HepG2 (cell line): Measurements from ENCODE around the gene HEXD. TPM values are rescaled to one million over a fixed set of nuclear protein-coding genes. Genes with fewer than 3 reads are reported as not detected.

Experiments used
- ARID2 ChIP-seq: sonication (generic); formaldehyde crosslinking; IDR thresholded peaks from 2 replicates; pipeline ENCODE4 v1.8.1; 2022; ENCODE audit warnings: mild to moderate bottlenecking, missing genetic modification reagents, borderline replicate concordance
- ATF7-NPFF ChIP-seq: sonication (generic); formaldehyde crosslinking; IDR thresholded peaks from 2 replicates; pipeline ENCODE4 v1.8.1; 2023; ENCODE audit warnings: mild to moderate bottlenecking, low read depth, missing genetic modification reagents, moderate library complexity
- ATM ChIP-seq: fragments of 450-650 bp; IDR thresholded peaks from 2 replicates; pipeline ENCODE4 v1.7.1; 2017; ENCODE audit warnings: mild to moderate bottlenecking, borderline replicate concordance
- BCL3 ChIP-seq: sonication (generic); formaldehyde crosslinking; IDR thresholded peaks from 2 replicates; pipeline ENCODE4 v1.5.1; 2020; ENCODE audit warnings: mild to moderate bottlenecking, missing genetic modification reagents, moderate library complexity
- CREM ChIP-seq, 2 experiments: sonication (generic) in 1 of 2; formaldehyde crosslinking in 1 of 2; IDR thresholded peaks; 2 replicates each; pipeline versions ENCODE4 v1.4.0 to v1.6.1; 2016 to 2020; ENCODE audit warnings: antibody characterized with exemption in 1 of 2, mild to moderate bottlenecking in 1 of 2, missing genetic modification reagents in 1 of 2
- CSRNP1 ChIP-seq: sonication (generic); formaldehyde crosslinking; IDR thresholded peaks from 2 replicates; pipeline ENCODE4 v1.8.1; 2023; ENCODE audit warnings: mild to moderate bottlenecking, missing genetic modification reagents
- ETV5 ChIP-seq: IDR thresholded peaks from 2 replicates; pipeline ENCODE4 v1.6.1; 2018; ENCODE audit warnings: missing biosample characterization, missing genetic modification reagents, inconsistent platforms, borderline replicate concordance
- FOXJ3 ChIP-seq: sonication (generic); formaldehyde crosslinking; IDR thresholded peaks from 2 replicates; pipeline ENCODE4 v1.4.0; 2020; ENCODE audit warnings: missing genetic modification reagents, mild to moderate bottlenecking, borderline replicate concordance
- FOXM1 ChIP-seq: sonication (generic); formaldehyde crosslinking; IDR thresholded peaks from 2 replicates; pipeline ENCODE4 v1.5.0; 2020; ENCODE audit warnings: missing genetic modification reagents
- HMG20A ChIP-seq: IDR thresholded peaks from 2 replicates; pipeline ENCODE4 v1.6.1; 2016; ENCODE audit warnings: borderline replicate concordance
- HMGA1 ChIP-seq: sonication (generic); formaldehyde crosslinking; conservative IDR thresholded peaks from 2 replicates; pipeline ENCODE4 v1.4.0; 2020; ENCODE audit warnings: missing genetic modification reagents
- KMT2A ChIP-seq: sonication (generic); formaldehyde crosslinking; IDR thresholded peaks from 2 replicates; pipeline ENCODE4 v1.4.0; 2020; ENCODE audit warnings: missing genetic modification reagents
- MLLT10 ChIP-seq: sonication (generic); formaldehyde crosslinking; IDR thresholded peaks from 2 replicates; pipeline ENCODE4 v1.4.0; 2020; ENCODE audit warnings: missing genetic modification reagents
- RARG ChIP-seq: sonication (generic); formaldehyde crosslinking; IDR thresholded peaks from 2 replicates; pipeline ENCODE4 v1.4.0; 2020; ENCODE audit warnings: low read depth, mild to moderate bottlenecking, missing genetic modification reagents
- RBM39 ChIP-seq: fragments of 200-400 bp; formaldehyde crosslinking; IDR thresholded peaks from one replicate; pipeline ENCODE4 v1.6.1; 2018; ENCODE audit warnings: antibody characterized with exemption, mild to moderate bottlenecking, low read depth, low read length; ENCODE audit not compliant: poor library complexity, severe bottlenecking
- REPIN1 ChIP-seq: sonication (generic); formaldehyde crosslinking; IDR thresholded peaks from 2 replicates; pipeline ENCODE4 v1.8.0; 2022; ENCODE audit warnings: missing genetic modification reagents, low read depth, mild to moderate bottlenecking, borderline replicate concordance
- SIN3A ChIP-seq: IDR thresholded peaks from 2 replicates; pipeline ENCODE4 v1.6.1; 2011; ENCODE audit warnings: low read depth, mild to moderate bottlenecking, control low read depth, low read length, borderline replicate concordance
- SNRNP70 ChIP-seq: fragments of 200-400 bp; formaldehyde crosslinking; IDR thresholded peaks from 2 replicates; pipeline ENCODE4 v1.6.1; 2017; ENCODE audit warnings: mild to moderate bottlenecking, low read depth, low read length, moderate library complexity
- SP1 ChIP-seq, 2 experiments: fragments of 450-650 bp in 1 of 2; sonication (generic) in 1 of 2; formaldehyde crosslinking in 1 of 2; IDR thresholded peaks; 2 replicates each; pipeline versions ENCODE4 v1.4.0 to v1.6.1; 2016 to 2020; ENCODE audit warnings: missing genetic modification reagents in 1 of 2
- SP2 ChIP-seq: sonication (generic); formaldehyde crosslinking; IDR thresholded peaks from 2 replicates; pipeline ENCODE4 v1.5.1; 2020; ENCODE audit warnings: mild to moderate bottlenecking, missing genetic modification reagents
- TARDBP ChIP-seq: sonication (generic); formaldehyde crosslinking; IDR thresholded peaks from 2 replicates; pipeline ENCODE4 v1.8.0; 2022; ENCODE audit warnings: mild to moderate bottlenecking, missing genetic modification reagents
- THAP8 ChIP-seq: sonication (generic); formaldehyde crosslinking; IDR thresholded peaks from 2 replicates; pipeline ENCODE4 v1.5.1; 2020; ENCODE audit warnings: missing genetic modification reagents, mild to moderate bottlenecking, borderline replicate concordance
- ZFP37 ChIP-seq: sonication (generic); formaldehyde crosslinking; IDR thresholded peaks from 2 replicates; pipeline ENCODE4 v1.4.0; 2020; ENCODE audit warnings: missing genetic modification reagents, borderline replicate concordance
- ZNF143 ChIP-seq: sonication (generic); formaldehyde crosslinking; IDR thresholded peaks from 2 replicates; pipeline ENCODE4 v1.4.0; 2020; ENCODE audit warnings: missing genetic modification reagents
- ZNF543 ChIP-seq: sonication (generic); formaldehyde crosslinking; IDR thresholded peaks from 2 replicates; pipeline ENCODE4 v1.4.0; 2020; ENCODE audit warnings: mild to moderate bottlenecking, missing genetic modification reagents
- ZNF598 ChIP-seq: sonication (generic); formaldehyde crosslinking; IDR thresholded peaks from 2 replicates; pipeline ENCODE4 v1.5.1; 2020; ENCODE audit warnings: mild to moderate bottlenecking, missing genetic modification reagents, borderline replicate concordance
- ZNF775 ChIP-seq: sonication (generic); formaldehyde crosslinking; IDR thresholded peaks from 2 replicates; pipeline ENCODE4 v1.4.0; 2020; ENCODE audit warnings: missing genetic modification reagents, mild to moderate bottlenecking, moderate library complexity, borderline replicate concordance
- polyA plus RNA-seq, 8 experiments: library from polyadenylated mRNA; depleted of rRNA in 3 of 8; stranded (reverse) in 7 of 8; unstranded in 1 of 8; fragments of >200 nt; fragmentation: Illumina TruSeq in 4 of 8; extraction: Trizol in 4 of 8; gene quantifications; 2 replicates each; pipeline versions ENCODE4 v1.2.1 to v1.2.3, GENCODE V29; 2011 to 2016; ENCODE audit warnings: low read depth in 4 of 8, missing spikeins in 1 of 8, mixed read lengths in 1 of 8; ENCODE audit not compliant: insufficient read depth in 1 of 8
- total RNA-seq, 5 experiments: library from RNA; depleted of rRNA; stranded (reverse); fragments of >200 nt; fragmentation: Illumina TruSeq; extraction: Trizol; gene quantifications; 2 replicates each; pipeline ENCODE4 v1.2.3, GENCODE V29; 2016; ENCODE audit warnings: low read depth in 1 of 5

HEXD gene
- total and polyA plus RNA-seq, 2 of the 13 experiments (the other 11 are each of a cell fraction or from before 2014, with no cell fraction given) = 22.3 to 41.8 TPM

- no peak for TF ChIP-seq CSRNP1 (CRISPR knock-in tag)
- no peak for TF ChIP-seq THAP8 (CRISPR knock-in tag)
- TF ChIP-seq ARID2 (CRISPR knock-in tag) = no peak
- TF ChIP-seq CREM (IDR thresholded peaks at IDR 0.05) = no peak
- no peak for TF ChIP-seq CREM (CRISPR knock-in tag; IDR thresholded peaks at IDR 0.05)
- 0 out of 2 replicates have a peak, but pooled peaks have one; percentile 9 for TF ChIP-seq ZNF543 (CRISPR knock-in tag)
- no peak for TF ChIP-seq ETV5 (CRISPR knock-in tag)
- TF ChIP-seq SP2 (CRISPR knock-in tag) = peak; percentile 37; the same call in 1 of the 2 replicates
- no peak for TF ChIP-seq ATM
- TF ChIP-seq SIN3A = peak; percentile 87; the same call in 1 of the 2 replicates
- TF ChIP-seq SP1 (IDR thresholded peaks at IDR 0.05) = no peak
- TF ChIP-seq SP1 (CRISPR knock-in tag; IDR thresholded peaks at IDR 0.05) = peak; percentile 72
- 0 out of 2 replicates have a peak, but pooled peaks have one; percentile 54 for TF ChIP-seq REPIN1 (CRISPR knock-in tag)
- TF ChIP-seq MLLT10 (CRISPR knock-in tag) = no peak
- peak; percentile 65; the same call in 1 of the 2 replicates for TF ChIP-seq TARDBP (CRISPR knock-in tag)
- TF ChIP-seq ZNF598 (CRISPR knock-in tag) = 0 out of 2 replicates have a peak, but pooled peaks have one; percentile 22
- no peak for TF ChIP-seq HMGA1
- no peak for TF ChIP-seq FOXM1
- no peak for TF ChIP-seq ZNF775 (CRISPR knock-in tag)
- TF ChIP-seq SNRNP70 = no peak
- no peak for TF ChIP-seq RBM39
- TF ChIP-seq KMT2A (CRISPR knock-in tag) = 0 out of 2 replicates have a peak, but pooled peaks have one; percentile 41
- TF ChIP-seq ZFP37 = 0 out of 2 replicates have a peak, but pooled peaks have one; percentile 25
- TF ChIP-seq FOXJ3 (CRISPR knock-in tag) = no peak
- TF ChIP-seq ZNF143 (CRISPR knock-in tag) = 0 out of 2 replicates have a peak, but pooled peaks have one; percentile 45
- peak; percentile 33; the same call in 1 of the 2 replicates for TF ChIP-seq BCL3 (CRISPR knock-in tag)
- TF ChIP-seq HMG20A (CRISPR knock-in tag) = no peak
- 0 out of 2 replicates have a peak, but pooled peaks have one; percentile 29 for TF ChIP-seq ATF7-NPFF (CRISPR knock-in tag)
- TF ChIP-seq RARG (CRISPR knock-in tag) = no peak
These were observed 29.8 kb upstream of the HEXD start (continued) for GRCh38 chr17:82388223-82388921.
